ENCODE measurements around the gene HTR1D.

GRCh38 chr1:23188434-23188884 is 28.8 kb downstream of the HTR1D start:
- TF ChIP-seq CTCF (IDR thresholded peaks at IDR 0.05; ENCODE audit: poor library complexity, severe bottlenecking) = no peak
- TF ChIP-seq EP300 (conservative IDR thresholded peaks at IDR 0.05; ENCODE audit: poor library complexity, severe bottlenecking) = no peak
